ENCODE measurements around the gene RUNDC3A.
"Not testable (repeated sequence)": the region's sequence is repeated elsewhere in the genome, so short reads cannot be mapped to it uniquely, and the experiment has no call there.

RUNDC3A gene

DNA sequence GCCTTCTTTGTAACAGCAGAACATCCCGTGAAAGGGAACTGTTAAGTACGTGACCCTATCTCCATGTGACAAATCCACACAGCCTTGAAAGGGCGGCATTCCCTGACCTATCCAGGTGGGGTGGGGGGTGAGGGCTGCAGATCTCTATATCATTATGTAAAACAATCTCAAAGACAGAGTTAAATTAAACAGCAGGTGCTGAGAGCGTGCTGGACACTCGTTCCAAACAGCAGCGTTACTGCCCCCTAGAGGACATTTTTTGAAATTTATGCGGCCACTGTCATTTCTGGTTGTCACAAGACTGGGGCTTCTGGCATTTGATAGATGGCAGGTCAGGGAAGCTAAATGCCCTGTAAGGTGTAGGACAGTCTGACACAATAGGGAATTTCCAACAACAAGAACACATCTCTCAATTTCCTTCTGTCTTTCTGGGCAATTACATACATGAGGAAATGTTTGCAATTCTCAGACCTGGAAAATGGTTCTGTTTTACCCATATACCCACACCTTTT lies 22.9 kb downstream of the RUNDC3A start:
- TF ChIP-seq, protein P1, sequence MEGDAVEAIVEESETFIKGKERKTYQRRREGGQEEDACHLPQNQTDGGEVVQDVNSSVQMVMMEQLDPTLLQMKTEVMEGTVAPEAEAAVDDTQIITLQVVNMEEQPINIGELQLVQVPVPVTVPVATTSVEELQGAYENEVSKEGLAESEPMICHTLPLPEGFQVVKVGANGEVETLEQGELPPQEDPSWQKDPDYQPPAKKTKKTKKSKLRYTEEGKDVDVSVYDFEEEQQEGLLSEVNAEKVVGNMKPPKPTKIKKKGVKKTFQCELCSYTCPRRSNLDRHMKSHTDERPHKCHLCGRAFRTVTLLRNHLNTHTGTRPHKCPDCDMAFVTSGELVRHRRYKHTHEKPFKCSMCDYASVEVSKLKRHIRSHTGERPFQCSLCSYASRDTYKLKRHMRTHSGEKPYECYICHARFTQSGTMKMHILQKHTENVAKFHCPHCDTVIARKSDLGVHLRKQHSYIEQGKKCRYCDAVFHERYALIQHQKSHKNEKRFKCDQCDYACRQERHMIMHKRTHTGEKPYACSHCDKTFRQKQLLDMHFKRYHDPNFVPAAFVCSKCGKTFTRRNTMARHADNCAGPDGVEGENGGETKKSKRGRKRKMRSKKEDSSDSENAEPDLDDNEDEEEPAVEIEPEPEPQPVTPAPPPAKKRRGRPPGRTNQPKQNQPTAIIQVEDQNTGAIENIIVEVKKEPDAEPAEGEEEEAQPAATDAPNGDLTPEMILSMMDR (IDR thresholded peaks at IDR 0.05; ENCODE audit: low read depth, low read length), result peak; percentile 61; the same call in 1 of the 2 replicates
- no peak overlapping the region for H3K4me3 ChIP-seq (ENCODE audit: low read depth, low read length)

- TF ChIP-seq, protein P1 (IDR thresholded peaks at IDR 0.05; ENCODE audit: low read depth, low read length), result no peak
- H3K4me3 ChIP-seq (ENCODE audit: low read depth, low read length), result no peak overlapping the region
Observed at GRCh38 chr17:44333371-44333770, 25.0 kb downstream of the RUNDC3A start.

- H3K4me3 ChIP-seq (ENCODE audit: low read depth, low read length), result no peak overlapping the region
- TF ChIP-seq, protein P1 (IDR thresholded peaks at IDR 0.05; ENCODE audit: low read depth, low read length), result no peak
Observed at GRCh38 chr17:44334315-44334714, 25.9 kb downstream of the RUNDC3A start.

- H3K4me3 ChIP-seq (ENCODE audit: low read depth, low read length), result no peak overlapping the region
- TF ChIP-seq, protein P1 (IDR thresholded peaks at IDR 0.05; ENCODE audit: low read depth, low read length), result no peak
Observed at GRCh38 chr17:44334727-44335126, 26.3 kb downstream of the RUNDC3A start.

- no peak overlapping the region for H3K4me3 ChIP-seq (ENCODE audit: low read depth, low read length)
Observed at GRCh38 chr17:44335564-44335963, 27.2 kb downstream of the RUNDC3A start.

GRCh38 chr17:44335968-44336367 lies 27.6 kb downstream of the RUNDC3A start:
- no peak overlapping the region for H3K4me3 ChIP-seq (ENCODE audit: low read depth, low read length)
- TF ChIP-seq, protein P1 (IDR thresholded peaks at IDR 0.05; ENCODE audit: low read depth, low read length), result no peak

More at GRCh38 chr17:44335564-44335963, 27.2 kb downstream of the RUNDC3A start:
- TF ChIP-seq, protein P1 (IDR thresholded peaks at IDR 0.05; ENCODE audit: low read depth, low read length), result no peak

DNA sequence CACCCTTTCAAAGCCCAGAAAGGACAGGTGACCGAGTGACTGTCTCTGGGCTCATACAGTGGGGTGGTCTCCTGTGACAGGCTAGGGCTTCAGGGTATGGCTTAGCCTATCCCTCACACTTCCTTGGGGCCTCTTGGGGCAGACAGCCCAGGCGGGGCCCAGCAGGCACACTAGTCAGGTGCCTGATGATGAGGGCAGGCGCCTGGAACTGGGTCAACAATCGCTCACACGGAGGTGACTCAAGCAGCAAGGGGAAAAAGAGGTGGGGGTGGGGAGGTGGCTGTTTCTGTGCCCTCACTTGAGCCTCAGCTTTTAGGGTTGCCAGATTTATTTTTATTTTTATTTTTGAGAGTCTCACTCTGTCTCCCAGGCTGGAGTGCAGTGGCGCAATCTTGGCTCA lies 30.3 kb downstream of the RUNDC3A start:
- no peak overlapping the region for H3K4me3 ChIP-seq (ENCODE audit: low read depth, low read length)

DNA sequence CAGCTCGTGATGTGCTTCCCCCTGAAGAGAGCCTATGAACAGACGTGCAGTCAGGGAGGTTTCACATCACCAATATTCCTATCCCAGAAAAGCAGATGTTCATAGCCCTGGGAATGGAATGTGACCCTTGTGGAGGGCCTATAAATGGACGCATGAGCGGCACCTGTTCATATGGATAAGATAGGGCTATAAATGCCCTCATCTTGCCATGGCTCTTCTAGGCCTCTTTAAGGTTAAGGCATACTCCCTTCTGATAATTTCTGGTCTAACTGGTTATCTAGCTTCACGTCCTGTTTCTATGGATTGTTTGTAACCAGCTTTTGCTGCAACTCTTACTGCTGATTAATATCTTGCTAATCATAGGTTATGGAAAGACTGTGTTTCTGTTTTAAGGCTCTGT lies 32.2 kb downstream of the RUNDC3A start:
- H3K4me3 ChIP-seq (ENCODE audit: low read depth, low read length), result not testable (repeated sequence)

More for the DNA sequence above, 30.3 kb downstream of the RUNDC3A start:
- TF ChIP-seq, protein P1 (IDR thresholded peaks at IDR 0.05; ENCODE audit: low read depth, low read length), result no peak

Data from WI38 (cell line).